Measurements from ENCODE around the gene TSPAN4. TPM values are rescaled to one million over a fixed set of nuclear protein-coding genes. Genes with fewer than 3 reads are reported as not detected.

The TSPAN4 gene
- total and polyA plus RNA-seq, 10 donors, result 32.1 to 140 (median 107) TPM

DNA sequence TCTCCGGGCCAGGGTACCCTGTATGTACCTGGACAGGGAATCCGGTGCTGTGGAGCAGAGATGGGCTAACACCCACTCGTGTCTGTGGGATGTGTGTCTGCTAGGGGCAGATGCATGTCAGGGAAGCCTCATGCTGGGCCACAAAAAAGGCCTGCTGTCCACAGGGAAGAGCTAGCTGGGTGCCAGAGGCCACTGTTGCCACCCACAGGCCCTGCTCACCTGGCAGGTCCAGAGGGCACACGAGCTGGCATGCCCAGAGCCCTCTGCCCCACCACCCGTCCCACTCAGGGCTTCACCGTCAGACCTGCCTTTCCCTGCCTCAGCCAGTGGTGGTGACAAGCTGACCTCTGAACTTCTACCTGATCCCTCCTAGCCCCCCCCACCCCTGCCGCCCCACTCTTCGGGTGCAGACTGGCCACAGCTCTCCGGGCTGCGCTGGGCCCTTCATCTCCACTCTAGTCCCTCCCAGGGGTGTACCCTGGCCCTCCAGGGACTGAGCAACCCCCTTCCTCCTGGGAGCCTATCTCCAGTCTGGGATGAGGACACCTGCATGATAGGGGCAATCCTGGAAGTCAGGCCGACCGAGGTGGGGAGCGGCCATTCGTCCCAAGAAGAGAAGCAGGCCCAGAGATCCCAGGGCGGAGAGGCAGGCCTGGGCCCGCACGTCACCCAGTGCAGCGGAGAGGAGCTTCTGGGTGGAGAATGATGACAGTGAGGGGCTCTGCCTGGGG, 45.9 kb upstream of the TSPAN4 start:
- Histone ChIP-seq H3K9me3 (no peaks in the 10 kb centered on the region), H3K36me3 (peaks cover 0 to 59% (median 25%) of the 10 kb centered on the region in 6 donors), H3K27me3 (replicated peaks in 1 of 7) (no peaks in the 10 kb centered on the region), H3K27ac (peak overlapping the region; percentile 78 to 96 (median 89)), H3K4me1 (peaks cover 15 to 53% (median 43%) of the 10 kb centered on the region in 6 donors), H3K4me3 (peak overlapping the region; percentile 46 to 96 (median 92))
- TF ChIP-seq, protein P1, sequence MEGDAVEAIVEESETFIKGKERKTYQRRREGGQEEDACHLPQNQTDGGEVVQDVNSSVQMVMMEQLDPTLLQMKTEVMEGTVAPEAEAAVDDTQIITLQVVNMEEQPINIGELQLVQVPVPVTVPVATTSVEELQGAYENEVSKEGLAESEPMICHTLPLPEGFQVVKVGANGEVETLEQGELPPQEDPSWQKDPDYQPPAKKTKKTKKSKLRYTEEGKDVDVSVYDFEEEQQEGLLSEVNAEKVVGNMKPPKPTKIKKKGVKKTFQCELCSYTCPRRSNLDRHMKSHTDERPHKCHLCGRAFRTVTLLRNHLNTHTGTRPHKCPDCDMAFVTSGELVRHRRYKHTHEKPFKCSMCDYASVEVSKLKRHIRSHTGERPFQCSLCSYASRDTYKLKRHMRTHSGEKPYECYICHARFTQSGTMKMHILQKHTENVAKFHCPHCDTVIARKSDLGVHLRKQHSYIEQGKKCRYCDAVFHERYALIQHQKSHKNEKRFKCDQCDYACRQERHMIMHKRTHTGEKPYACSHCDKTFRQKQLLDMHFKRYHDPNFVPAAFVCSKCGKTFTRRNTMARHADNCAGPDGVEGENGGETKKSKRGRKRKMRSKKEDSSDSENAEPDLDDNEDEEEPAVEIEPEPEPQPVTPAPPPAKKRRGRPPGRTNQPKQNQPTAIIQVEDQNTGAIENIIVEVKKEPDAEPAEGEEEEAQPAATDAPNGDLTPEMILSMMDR (IDR thresholded peaks at IDR 0.05 in 8 of 11, conservative IDR thresholded peaks at IDR 0.05 in 3 of 11), result no peak
- no peak for TF ChIP-seq POLR2AphosphoS5 (IDR thresholded peaks at IDR 0.05)
- DNase-seq, result peak; percentile 85
- intact Hi-C loops (cut with DNase I; ENCODE audit: low total_unique reads), result no loop called here
- 22 to 37% (median 25%) methylated on average over 12 to 18 of the region's 18 CpGs for WGBS, 5 donors

DNA sequence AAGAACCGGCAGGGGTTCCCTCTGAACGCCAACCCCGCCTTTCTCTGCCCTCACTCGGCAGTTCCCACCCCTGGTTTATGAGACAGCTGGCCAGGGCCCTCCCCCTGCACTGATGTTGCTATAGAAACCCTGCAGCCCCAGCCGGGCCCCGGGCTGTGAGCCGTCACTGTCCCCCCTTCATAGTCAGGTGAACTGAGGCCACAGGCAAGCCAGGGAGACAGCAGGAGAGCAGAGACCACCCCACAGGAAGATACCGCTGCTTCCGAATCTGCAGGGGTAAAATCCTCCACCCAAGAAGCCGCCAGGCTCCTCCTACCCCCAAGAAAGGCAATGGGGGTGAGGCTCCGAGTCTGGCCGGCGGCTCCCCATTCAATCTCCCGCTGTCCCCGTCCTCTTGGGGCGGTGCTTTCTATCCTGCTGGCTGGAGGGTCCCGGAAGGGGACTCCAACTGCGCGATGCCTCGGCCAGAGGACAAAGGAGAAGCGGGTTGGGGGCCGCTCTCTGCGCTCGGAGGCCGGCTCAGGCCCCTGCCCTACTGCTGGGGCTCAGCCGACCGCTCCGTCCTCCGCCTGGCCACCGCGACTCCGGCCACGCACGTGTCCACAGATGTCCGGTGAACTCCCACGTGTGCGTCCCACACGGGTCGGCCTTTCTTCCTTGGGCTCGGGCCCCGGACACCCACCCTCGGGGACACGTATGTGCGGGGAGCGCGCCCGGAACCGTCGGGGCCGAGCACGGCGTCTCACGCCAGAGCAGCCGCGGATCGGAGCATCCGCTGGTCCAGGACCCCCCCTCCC, 45.2 kb upstream of the TSPAN4 start:
- 0 to 1% (median 0%) methylated on average over 29 to 57 of the region's 57 CpGs; no CpG with 5 or more reads in 1 of the 5 donors for WGBS, 5 donors
- peak; percentile 95 for DNase-seq
- Histone ChIP-seq H3K4me1 (peaks cover 15 to 58% (median 44%) of the 10 kb centered on the region in 6 donors), H3K9me3 (no peaks in the 10 kb centered on the region), H3K27me3 (replicated peaks in 1 of 7) (no peaks in the 10 kb centered on the region), H3K4me3 (peak overlapping the region; percentile 44 to 96 (median 92)), H3K36me3 (peaks cover 0 to 59% (median 19%) of the 10 kb centered on the region in 6 donors), H3K27ac (peak overlapping the region; percentile 78 to 96 (median 89))
- TF ChIP-seq POLR2AphosphoS5 (IDR thresholded peaks at IDR 0.05) (peak; percentile 51 to 83 (median 69)), POLR2A (IDR thresholded peaks at IDR 0.05) (peak in 1 of 3 donors; percentile 13)
- TF ChIP-seq, protein P1 (IDR thresholded peaks at IDR 0.05 in 8 of 11, conservative IDR thresholded peaks at IDR 0.05 in 3 of 11), result no peak
- intact Hi-C loops (cut with DNase I; ENCODE audit: low total_unique reads), result no loop called here

- peak within 1 kb of the TSS; percentile 44 to 96 (median 92) for H3K4me3 ChIP-seq
- H3K4me1 ChIP-seq, result peaks cover 15 to 65% (median 47%) of the 10 kb centered on the region in 6 donors
- H3K9me3 ChIP-seq, result no peaks in the 10 kb centered on the region
- no peaks in the 10 kb centered on the region for H3K27me3 ChIP-seq (replicated peaks in 1 of 7)
- intact Hi-C loops (cut with DNase I; ENCODE audit: low total_unique reads), result no loop called here
- WGBS, 5 donors, result 0 to 3% (median 3%) methylated on average over 7 to 69 of the region's 69 CpGs; no CpG with 5 or more reads in 1 of the 5 donors
- H3K27ac ChIP-seq, result peak within 1 kb of the TSS; percentile 78 to 96 (median 89)
- peaks cover 0 to 58% (median 17%) of the 10 kb centered on the region in 6 donors for H3K36me3 ChIP-seq
- TF ChIP-seq POLR2A (IDR thresholded peaks at IDR 0.05) (no peak), POLR2AphosphoS5 (IDR thresholded peaks at IDR 0.05) (peak; percentile 41 to 66 (median 60))
- TF ChIP-seq, protein P1 (IDR thresholded peaks at IDR 0.05 in 8 of 11, conservative IDR thresholded peaks at IDR 0.05 in 3 of 11), result peak; percentile 74 to 97 (median 93)
- peak; percentile 97 for DNase-seq
These were observed 44.4 kb upstream of the TSPAN4 start, which contains the start of gene SLC25A22 for GRCh38 chr11:798093-798713. Gene SLC25A22, minus strand, starts transcription at chr11:798281. Its CDS starts 3,275 bp downstream, at chr11:795006.

Measured in spleen (tissue), 11 donors.